NCI-H2029 (cell line): ENCODE results near the gene PCID2.

ENCODE experiments used
- DNase-seq: peaks from one replicate; lab custom pipeline; 2025; lab: John Stamatoyannopoulos, UW

PCID2 gene

GRCh38 chr13:113187263-113187669 lies 21.2 kb downstream of the PCID2 start:
- DNase-seq: no peak

GRCh38 chr13:113186061-113186900 lies 22.2 kb downstream of the PCID2 start:
- DNase-seq: no peak

- no peak for DNase-seq
Observed at GRCh38 chr13:113184568-113185440, 23.7 kb downstream of the PCID2 start.

- no peak for DNase-seq
Observed at GRCh38 chr13:113183450-113184129, 24.9 kb downstream of the PCID2 start.

GRCh38 chr13:113182046-113182445 lies 26.4 kb downstream of the PCID2 start:
- no peak for DNase-seq

GRCh38 chr13:113179374-113180230 lies 28.9 kb downstream of the PCID2 start:
- no peak for DNase-seq

GRCh38 chr13:113178896-113179167 lies 29.6 kb downstream of the PCID2 start:
- no peak for DNase-seq

GRCh38 chr13:113178070-113178895 lies 30.2 kb downstream of the PCID2 start:
- no peak for DNase-seq

GRCh38 chr13:113176822-113177221 lies 31.6 kb downstream of the PCID2 start:
- DNase-seq: no peak

GRCh38 chr13:113176280-113176679 lies 32.2 kb downstream of the PCID2 start:
- no peak for DNase-seq

GRCh38 chr13:113172419-113172926 lies 36.0 kb downstream of the PCID2 start:
- no peak for DNase-seq

GRCh38 chr13:113171250-113172125 lies 37.0 kb downstream of the PCID2 start:
- DNase-seq: no peak

GRCh38 chr13:113170511-113170910 lies 38.0 kb downstream of the PCID2 start:
- DNase-seq: no peak

- DNase-seq: no peak
Observed at GRCh38 chr13:113169277-113170272, 38.9 kb downstream of the PCID2 start.

GRCh38 chr13:113168211-113168610 lies 40.3 kb downstream of the PCID2 start:
- no peak for DNase-seq

- no peak for DNase-seq
Observed at GRCh38 chr13:113167575-113167974, 40.9 kb downstream of the PCID2 start.

GRCh38 chr13:113167155-113167554 lies 41.3 kb downstream of the PCID2 start:
- DNase-seq: no peak

- no peak for DNase-seq
Observed at GRCh38 chr13:113166681-113167080, 41.8 kb downstream of the PCID2 start.
